ENCODE results near the gene KRTAP2-1.

- TF ChIP-seq POLR2A (IDR thresholded peaks at IDR 0.05; ENCODE audit: low read length): no peak
- no peak for TF ChIP-seq GATA1 (IDR thresholded peaks at IDR 0.05; ENCODE audit: low read depth, low read length)
Observed at GRCh38 chr17:41001795-41002194, 45.3 kb downstream of the KRTAP2-1 start.
